Measurements from ENCODE around the gene KIF13A. TPM values are rescaled to one million over a fixed set of nuclear protein-coding genes. Genes with fewer than 3 reads are reported as not detected.
"Not testable (repeated sequence)": the region's sequence is repeated elsewhere in the genome, so short reads cannot be mapped to it uniquely, and the experiment has no call there.

KIF13A gene
- total and polyA plus RNA-seq, 9 of the 15 experiments (the other 6 are each of a cell fraction or from before 2014, with no cell fraction given): 3.6 to 44.3 (median 29.7) TPM

GRCh38 chr6:17890309-17890708, 97.1 kb downstream of the KIF13A start (continued):
- TF ChIP-seq NR2C1 (IDR thresholded peaks at IDR 0.05) (no peak), NR2C1 (tag; IDR thresholded peaks at IDR 0.05) (no peak), KAT7 (CRISPR knock-in tag; IDR thresholded peaks at IDR 0.05; ENCODE audit: borderline replicate concordance) (no peak), CBX5 (IDR thresholded peaks at IDR 0.05; ENCODE audit: borderline replicate concordance, low read depth) (no peak)

GRCh38 chr6:17889777-17890176, 97.7 kb downstream of the KIF13A start:
- H3K27ac ChIP-seq (ENCODE audit: extremely low read depth, low read depth, low read length); FAIRE-seq; ATAC-seq; H4K20me1 ChIP-seq (replicated peaks; ENCODE audit: control insufficient read depth, insufficient read depth, low read length); BruUV-seq (replicated peaks); intact Hi-C loops (cut with micrococcal nuclease); H3K79me2 ChIP-seq (ENCODE audit: control insufficient read depth, insufficient read depth, low read length); H3K4me3 ChIP-seq; H3K9ac ChIP-seq (ENCODE audit: insufficient read depth in 1 of 2, low read depth in 2 of 2, low read length in 2 of 2); H2AFZ ChIP-seq (ENCODE audit: low read depth, low read length); in situ Hi-C loops (cut with MboI); H3K4me2 ChIP-seq (ENCODE audit: insufficient read depth, low read length); H3K9me3 ChIP-seq (replicated peaks; ENCODE audit: control insufficient read depth, insufficient read depth, low read depth, low read length); DNase-seq (ENCODE audit: extremely low read depth in 1 of 4, low spot score in 3 of 4); H3K9me1 ChIP-seq (ENCODE audit: control insufficient read depth, insufficient read depth, low read length); CTCF ChIA-PET (ENCODE audit: low intra/inter-chr PET ratio); H3K27me3 ChIP-seq (ENCODE audit: control insufficient read depth in 2 of 2, insufficient read depth in 2 of 2, low read length in 2 of 2): not testable (repeated sequence)
- POLR2A ChIA-PET: interaction anchor here (0.6 to 0.7 kb wide), 2 partner anchors 14 to 313 kb away, joined by 3 to 4 read pairs; no protein-coding TSS in a partner anchor
- Histone ChIP-seq H3K36me3 (ENCODE audit: control insufficient read depth, insufficient read depth, low read length) (peaks cover 20% of the 10 kb centered on the region), H3K4me1 (replicated peaks in 1 of 2; ENCODE audit: control insufficient read depth in 2 of 2, insufficient read depth in 2 of 2, low read length in 2 of 2) (peaks cover 7 to 22% of the 10 kb centered on the region in 2 experiments; a peak in 4 of 5 replicates)
- WGBS (ENCODE audit: insufficient coverage, low coverage, missing lambda C conversion rate): 93% methylated on average over 9 of the region's 9 CpGs

GRCh38 chr6:17886891-17887290, 100.5 kb downstream of the KIF13A start:
- intact Hi-C loops (cut with micrococcal nuclease): no loop called here
- TF ChIP-seq SMARCA4 (IDR thresholded peaks at IDR 0.05) (no peak), PREB (CRISPR knock-in tag; IDR thresholded peaks at IDR 0.05) (no peak), ZNF551 (CRISPR knock-in tag; IDR thresholded peaks at IDR 0.05) (no peak), POLR2B (IDR thresholded peaks at IDR 0.05; ENCODE audit: low read depth, partially characterized antibody) (no peak), SAFB2 (IDR thresholded peaks at IDR 0.05; ENCODE audit: borderline replicate concordance, low read depth, low read length, severe bottlenecking) (no peak), ZNF121 (CRISPR knock-in tag; conservative IDR thresholded peaks at IDR 0.05) (no peak), RBM15 (IDR thresholded peaks at IDR 0.05; ENCODE audit: insufficient read depth, low read length) (no peak), ZNF146 (CRISPR knock-in tag; IDR thresholded peaks at IDR 0.05; ENCODE audit: unreplicated experiment) (no peak), ZBTB8A (IDR thresholded peaks at IDR 0.05; ENCODE audit: partially characterized antibody) (no peak), CC2D1A (IDR thresholded peaks at IDR 0.05) (no peak), ZBTB17 (CRISPR knock-in tag; IDR thresholded peaks at IDR 0.05) (no peak)

More at GRCh38 chr6:17886891-17887290, 100.5 kb downstream of the KIF13A start:
- POLR2A ChIA-PET: no interaction called here
- DNase-seq (ENCODE audit: extremely low read depth in 1 of 4, low spot score in 3 of 4) (no peak), FAIRE-seq (no peak), ATAC-seq (no peak)
- H2AFZ ChIP-seq (ENCODE audit: low read depth, low read length): no peak overlapping the region
- CTCF ChIA-PET (ENCODE audit: low intra/inter-chr PET ratio): no interaction called here
- H3K4me3 ChIP-seq: no peak overlapping the region
- no peak overlapping the region for H3K4me2 ChIP-seq (ENCODE audit: insufficient read depth, low read length)
- in situ Hi-C loops (cut with MboI): no loop called here
- H3K9me1 ChIP-seq (ENCODE audit: control insufficient read depth, insufficient read depth, low read length): no peaks in the 10 kb centered on the region
- peaks cover 16 to 25% of the 10 kb centered on the region in 2 experiments for H3K4me1 ChIP-seq (replicated peaks in 1 of 2; ENCODE audit: control insufficient read depth in 2 of 2, insufficient read depth in 2 of 2, low read length in 2 of 2)
- BruUV-seq (replicated peaks): no TSS peak
- 29% methylated on average over 1 of the region's 1 CpG for WGBS (ENCODE audit: insufficient coverage, low coverage, missing lambda C conversion rate)
- no peaks in the 10 kb centered on the region for H4K20me1 ChIP-seq (replicated peaks; ENCODE audit: control insufficient read depth, insufficient read depth, low read length)
- no peak overlapping the region for H3K27ac ChIP-seq (ENCODE audit: extremely low read depth, low read depth, low read length)
- peaks cover 17% of the 10 kb centered on the region; the same call in 1 of the 3 replicates for H3K79me2 ChIP-seq (ENCODE audit: control insufficient read depth, insufficient read depth, low read length)
- no peaks in the 10 kb centered on the region for H3K9me3 ChIP-seq (replicated peaks; ENCODE audit: control insufficient read depth, insufficient read depth, low read depth, low read length)
- peaks cover 6% of the 10 kb centered on the region; the same call in 1 of the 3 replicates for H3K36me3 ChIP-seq (ENCODE audit: control insufficient read depth, insufficient read depth, low read length)
- H3K9ac ChIP-seq (ENCODE audit: insufficient read depth in 1 of 2, low read depth in 2 of 2, low read length in 2 of 2): no peak overlapping the region
- H3K27me3 ChIP-seq (ENCODE audit: control insufficient read depth in 2 of 2, insufficient read depth in 2 of 2, low read length in 2 of 2): no peaks in the 10 kb centered on the region
